Germinal center (tissue), 1 donor: ENCODE results near the gene SSTR3.
"Not testable (repeated sequence)": the region's sequence is repeated elsewhere in the genome, so short reads cannot be mapped to it uniquely, and the experiment has no call there.

Experiments used
- DNase-seq: peaks from one replicate; pipeline ENCODE4 v3.0.0; 2012; ENCODE audit warnings: mixed read lengths, low spot score

The SSTR3 gene

GRCh38 chr22:37212174-37212906 lies at the start of gene SSTR3:
Gene SSTR3 (minus strand): TSS chr22:37212477. CDS start chr22:37207803, 4,674 bp downstream.
- no peak for DNase-seq

GRCh38 chr22:37260901-37261336 lies 48.6 kb upstream of the SSTR3 start:
- no peak for DNase-seq

- no peak for DNase-seq
Measured at GRCh38 chr22:37260155-37260795, 48.0 kb upstream of the SSTR3 start.

- no peak for DNase-seq
Measured at GRCh38 chr22:37259540-37260029, 47.3 kb upstream of the SSTR3 start.

GRCh38 chr22:37258753-37259401 lies 46.6 kb upstream of the SSTR3 start:
- no peak for DNase-seq

GRCh38 chr22:37258005-37258752 lies 45.9 kb upstream of the SSTR3 start:
- no peak for DNase-seq

GRCh38 chr22:37256075-37256726 lies 43.9 kb upstream of the SSTR3 start:
- no peak for DNase-seq

- no peak for DNase-seq
Measured at GRCh38 chr22:37255558-37256006, 43.3 kb upstream of the SSTR3 start.

GRCh38 chr22:37254867-37255233 lies 42.6 kb upstream of the SSTR3 start:
- DNase-seq, result no peak

- no peak for DNase-seq
Measured at GRCh38 chr22:37254209-37254866, 42.1 kb upstream of the SSTR3 start.

- no peak for DNase-seq
Measured at GRCh38 chr22:37253126-37253660, 40.9 kb upstream of the SSTR3 start.

GRCh38 chr22:37251836-37252235 lies 39.6 kb upstream of the SSTR3 start:
- not testable (repeated sequence) for DNase-seq

GRCh38 chr22:37249986-37250385 lies 37.7 kb upstream of the SSTR3 start:
- DNase-seq, result no peak

- no peak for DNase-seq
Measured at GRCh38 chr22:37248251-37248650, 36.0 kb upstream of the SSTR3 start.

- no peak for DNase-seq
Measured at GRCh38 chr22:37245740-37246139, 33.5 kb upstream of the SSTR3 start.

- peak; percentile 74 for DNase-seq
Measured at GRCh38 chr22:37244922-37245722, 32.8 kb upstream of the SSTR3 start.

- peak; percentile 85 for DNase-seq
Measured at GRCh38 chr22:37244114-37244921, 32.0 kb upstream of the SSTR3 start, which contains the start of gene RAC2. Gene RAC2 (minus strand): TSS chr22:37244269. CDS start chr22:37244148, 121 bp downstream.

- DNase-seq, result no peak
Measured at GRCh38 chr22:37243402-37244113, 31.3 kb upstream of the SSTR3 start.
